ENCODE data around the gene ETV5. TPM values are rescaled to one million over a fixed set of nuclear protein-coding genes. Genes with fewer than 3 reads are reported as not detected.

ETV5 gene
- total RNA-seq, 1 donor, result 54.8 TPM

DNA sequence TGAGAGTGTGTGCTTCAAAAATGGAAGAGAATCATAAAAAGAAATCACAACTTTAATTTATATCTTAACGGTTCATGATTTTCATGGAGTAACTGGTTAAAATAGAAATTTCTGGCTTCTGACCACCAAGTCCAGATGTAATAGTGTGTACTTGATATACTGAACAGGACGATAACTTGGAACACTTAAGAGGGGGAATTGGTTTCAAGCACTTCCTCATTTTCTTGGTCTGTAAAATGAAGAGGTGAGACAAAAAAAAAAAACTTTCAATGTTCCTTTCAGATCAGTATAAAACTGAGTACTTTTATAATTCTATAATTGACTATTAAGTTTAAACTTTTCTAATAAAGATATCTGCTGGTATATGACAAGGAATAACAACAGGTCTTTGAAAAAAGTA lies 107.0 kb downstream of the ETV5 start:
- H3K4me3 ChIP-seq (ENCODE audit: low read depth, low read length), result no peak overlapping the region
- no peak for DNase-seq (ENCODE audit: low read depth)
- TF ChIP-seq, protein P1, sequence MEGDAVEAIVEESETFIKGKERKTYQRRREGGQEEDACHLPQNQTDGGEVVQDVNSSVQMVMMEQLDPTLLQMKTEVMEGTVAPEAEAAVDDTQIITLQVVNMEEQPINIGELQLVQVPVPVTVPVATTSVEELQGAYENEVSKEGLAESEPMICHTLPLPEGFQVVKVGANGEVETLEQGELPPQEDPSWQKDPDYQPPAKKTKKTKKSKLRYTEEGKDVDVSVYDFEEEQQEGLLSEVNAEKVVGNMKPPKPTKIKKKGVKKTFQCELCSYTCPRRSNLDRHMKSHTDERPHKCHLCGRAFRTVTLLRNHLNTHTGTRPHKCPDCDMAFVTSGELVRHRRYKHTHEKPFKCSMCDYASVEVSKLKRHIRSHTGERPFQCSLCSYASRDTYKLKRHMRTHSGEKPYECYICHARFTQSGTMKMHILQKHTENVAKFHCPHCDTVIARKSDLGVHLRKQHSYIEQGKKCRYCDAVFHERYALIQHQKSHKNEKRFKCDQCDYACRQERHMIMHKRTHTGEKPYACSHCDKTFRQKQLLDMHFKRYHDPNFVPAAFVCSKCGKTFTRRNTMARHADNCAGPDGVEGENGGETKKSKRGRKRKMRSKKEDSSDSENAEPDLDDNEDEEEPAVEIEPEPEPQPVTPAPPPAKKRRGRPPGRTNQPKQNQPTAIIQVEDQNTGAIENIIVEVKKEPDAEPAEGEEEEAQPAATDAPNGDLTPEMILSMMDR (IDR thresholded peaks at IDR 0.05; ENCODE audit: insufficient read depth, low read depth, low read length), result no peak

DNA sequence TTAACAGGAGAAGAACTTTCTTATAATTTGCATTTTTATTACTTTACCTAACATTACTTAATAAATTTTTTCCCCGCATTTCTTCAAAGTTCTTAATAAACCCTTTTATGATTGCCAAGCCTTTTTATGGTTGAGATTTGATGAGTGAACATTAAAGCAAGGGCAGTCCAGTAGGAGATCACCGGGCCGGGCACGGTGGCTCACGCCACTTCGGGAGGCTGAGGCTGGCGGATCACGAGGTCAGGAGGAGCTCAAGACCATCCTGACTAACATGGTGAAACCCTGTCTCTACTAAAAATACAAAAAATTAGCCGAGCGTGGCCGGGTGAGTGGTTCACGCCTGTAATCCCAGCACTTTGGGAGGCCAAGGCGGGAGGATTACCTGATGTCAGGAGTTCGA lies 109.7 kb downstream of the ETV5 start:
- TF ChIP-seq, protein P1 (IDR thresholded peaks at IDR 0.05; ENCODE audit: insufficient read depth, low read depth, low read length), result no peak
- H3K4me3 ChIP-seq (ENCODE audit: low read depth, low read length), result no peak overlapping the region
- DNase-seq (ENCODE audit: low read depth), result no peak

DNA sequence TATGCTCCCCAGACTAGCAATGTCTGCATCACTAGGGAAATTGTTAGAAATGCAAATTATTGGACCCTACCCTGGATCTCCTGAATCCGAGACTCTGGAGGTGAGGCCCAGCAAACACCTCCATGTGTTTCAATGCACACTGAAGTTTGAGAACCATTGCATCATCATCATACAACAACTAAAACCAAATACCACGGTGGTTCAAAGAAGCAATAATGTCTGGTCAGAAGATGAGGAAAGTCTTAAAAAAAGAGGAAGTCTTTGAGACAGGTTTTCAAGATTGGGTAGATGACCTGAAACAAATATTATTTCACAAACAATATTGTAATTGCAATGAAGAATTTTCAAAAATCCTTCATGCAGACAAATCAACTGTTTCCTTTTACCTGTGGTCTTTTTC lies 110.8 kb downstream of the ETV5 start:
- H3K4me3 ChIP-seq (ENCODE audit: low read depth, low read length), result no peak overlapping the region
- TF ChIP-seq, protein P1 (IDR thresholded peaks at IDR 0.05; ENCODE audit: insufficient read depth, low read depth, low read length), result no peak
- DNase-seq (ENCODE audit: low read depth), result no peak

DNA sequence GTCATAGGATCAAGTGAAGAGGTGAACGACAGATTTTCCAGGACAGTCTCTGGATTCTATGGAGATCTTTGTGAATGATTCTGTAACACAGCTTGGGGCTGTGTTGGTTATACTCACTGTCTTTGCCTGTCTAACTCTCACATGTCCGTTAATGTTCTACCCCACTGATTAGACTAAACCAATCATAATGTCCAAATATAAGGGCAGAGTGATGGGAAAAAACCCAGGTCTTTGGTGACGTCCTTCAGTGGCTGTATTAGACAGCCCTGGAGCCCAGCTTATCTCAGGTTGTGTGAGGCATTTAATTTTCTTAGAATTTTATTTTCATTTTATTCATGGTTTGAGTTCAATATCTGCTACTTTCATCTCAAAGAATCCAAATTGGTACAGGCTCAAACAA lies 111.8 kb downstream of the ETV5 start:
- no peak for DNase-seq (ENCODE audit: low read depth)
- no peak overlapping the region for H3K4me3 ChIP-seq (ENCODE audit: low read depth, low read length)
- TF ChIP-seq, protein P1 (IDR thresholded peaks at IDR 0.05; ENCODE audit: insufficient read depth, low read depth, low read length), result no peak

Small RNA genes within 50 kb of the gene (small RNA-seq; reads per million reads assigned to genes)
- not detected for gene RF00017

Other genes starting within 250 kb of the ETV5 start
- 150 and 182 TPM in 2 replicates for gene TRA2B, start 171.1 kb downstream of the ETV5 start, total RNA-seq

Measured in fibroblast of villous mesenchyme (primary cell).